Measurements from ENCODE around the gene CELF4. TPM values are rescaled to one million over a fixed set of nuclear protein-coding genes. Genes with fewer than 3 reads are reported as not detected.

The CELF4 gene
- total RNA-seq, 1 experiment from 2014 or later = 0.11 TPM

DNA sequence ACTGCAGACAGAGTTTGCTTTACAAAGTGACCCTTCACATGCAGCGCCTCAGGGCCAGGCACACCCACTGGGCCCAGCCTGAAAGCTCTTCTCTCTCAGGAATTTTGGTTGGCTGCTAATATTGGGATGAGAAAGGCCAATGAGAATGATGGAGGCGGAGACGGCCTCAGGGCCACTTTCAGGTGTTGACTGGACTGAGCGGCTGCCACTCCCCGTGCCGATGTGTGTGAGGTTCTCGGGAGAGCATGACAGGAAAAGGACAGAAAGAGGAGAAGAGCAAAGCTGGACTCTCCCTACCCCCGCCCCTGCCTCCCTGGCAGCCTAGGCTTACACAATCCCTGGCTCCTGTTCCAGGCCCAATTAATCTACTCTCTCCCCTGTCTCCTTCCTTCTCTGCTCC is 155.7 kb downstream of the CELF4 start:
- no peaks in the 10 kb centered on the region for H3K27me3 ChIP-seq (replicated peaks; ENCODE audit: control insufficient read depth, insufficient read depth, low read length)
- H3K9me3 ChIP-seq = no peaks in the 10 kb centered on the region
- H3K36me3 Mint-ChIP-seq (ENCODE audit: insufficient read depth, unreplicated experiment) = no peaks in the 10 kb centered on the region
- BruUV-seq (replicated peaks) = no TSS peak
- H3K36me3 ChIP-seq (ENCODE audit: control insufficient read depth, insufficient read depth, low read length) = no peaks in the 10 kb centered on the region
- H3K27me3 Mint-ChIP-seq (ENCODE audit: insufficient read depth, unreplicated experiment) = no peaks in the 10 kb centered on the region
- H3K4me1 ChIP-seq = no peaks in the 10 kb centered on the region
- H3K4me3 Mint-ChIP-seq (ENCODE audit: unreplicated experiment) = no peak overlapping the region
- intact Hi-C loops (cut with micrococcal nuclease; ENCODE audit: unreplicated experiment) = no loop called here
- peak in 1 of 2 experiments; percentile 33 for DNase-seq
- H3K4me3 ChIP-seq (ENCODE audit: low read depth, low read length) = no peak overlapping the region
- H3K27ac Mint-ChIP-seq (ENCODE audit: unreplicated experiment) = no peak overlapping the region
- ChIA-PET CTCF (no interaction called here), POLR2A (no interaction called here)
- TF ChIP-seq, protein P1, sequence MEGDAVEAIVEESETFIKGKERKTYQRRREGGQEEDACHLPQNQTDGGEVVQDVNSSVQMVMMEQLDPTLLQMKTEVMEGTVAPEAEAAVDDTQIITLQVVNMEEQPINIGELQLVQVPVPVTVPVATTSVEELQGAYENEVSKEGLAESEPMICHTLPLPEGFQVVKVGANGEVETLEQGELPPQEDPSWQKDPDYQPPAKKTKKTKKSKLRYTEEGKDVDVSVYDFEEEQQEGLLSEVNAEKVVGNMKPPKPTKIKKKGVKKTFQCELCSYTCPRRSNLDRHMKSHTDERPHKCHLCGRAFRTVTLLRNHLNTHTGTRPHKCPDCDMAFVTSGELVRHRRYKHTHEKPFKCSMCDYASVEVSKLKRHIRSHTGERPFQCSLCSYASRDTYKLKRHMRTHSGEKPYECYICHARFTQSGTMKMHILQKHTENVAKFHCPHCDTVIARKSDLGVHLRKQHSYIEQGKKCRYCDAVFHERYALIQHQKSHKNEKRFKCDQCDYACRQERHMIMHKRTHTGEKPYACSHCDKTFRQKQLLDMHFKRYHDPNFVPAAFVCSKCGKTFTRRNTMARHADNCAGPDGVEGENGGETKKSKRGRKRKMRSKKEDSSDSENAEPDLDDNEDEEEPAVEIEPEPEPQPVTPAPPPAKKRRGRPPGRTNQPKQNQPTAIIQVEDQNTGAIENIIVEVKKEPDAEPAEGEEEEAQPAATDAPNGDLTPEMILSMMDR (IDR thresholded peaks at IDR 0.05; ENCODE audit: insufficient read depth in 1 of 2, low read depth in 1 of 2, low read length in 1 of 2, severe bottlenecking in 1 of 2, unreplicated experiment in 1 of 2) = no peak
- no peaks in the 10 kb centered on the region for H3K9me3 Mint-ChIP-seq (ENCODE audit: unreplicated experiment)
- no peaks in the 10 kb centered on the region for H3K4me1 Mint-ChIP-seq (ENCODE audit: low read depth, unreplicated experiment)

GRCh38 chr18:37408676-37409265 is 156.8 kb downstream of the CELF4 start:
- no peaks in the 10 kb centered on the region for H3K27me3 Mint-ChIP-seq (ENCODE audit: insufficient read depth, unreplicated experiment)
- H3K36me3 Mint-ChIP-seq (ENCODE audit: insufficient read depth, unreplicated experiment) = no peaks in the 10 kb centered on the region
- H3K9me3 Mint-ChIP-seq (ENCODE audit: unreplicated experiment) = no peaks in the 10 kb centered on the region
- DNase-seq = no peak
- Histone ChIP-seq H3K36me3 (ENCODE audit: control insufficient read depth, insufficient read depth, low read length) (no peaks in the 10 kb centered on the region), H3K27me3 (replicated peaks; ENCODE audit: control insufficient read depth, insufficient read depth, low read length) (no peaks in the 10 kb centered on the region), H3K4me1 (no peaks in the 10 kb centered on the region), H3K4me3 (ENCODE audit: low read depth, low read length) (no peak overlapping the region), H3K9me3 (no peaks in the 10 kb centered on the region)
- POLR2A ChIA-PET = no interaction called here
- TF ChIP-seq, protein P1 (IDR thresholded peaks at IDR 0.05; ENCODE audit: insufficient read depth in 1 of 2, low read depth in 1 of 2, low read length in 1 of 2, severe bottlenecking in 1 of 2, unreplicated experiment in 1 of 2) = no peak
- H3K4me1 Mint-ChIP-seq (ENCODE audit: low read depth, unreplicated experiment) = no peaks in the 10 kb centered on the region
- BruUV-seq (replicated peaks) = no TSS peak
- H3K4me3 Mint-ChIP-seq (ENCODE audit: unreplicated experiment) = no peak overlapping the region
- CTCF ChIA-PET = no interaction called here
- H3K27ac Mint-ChIP-seq (ENCODE audit: unreplicated experiment) = no peak overlapping the region
- intact Hi-C loops (cut with micrococcal nuclease; ENCODE audit: unreplicated experiment) = no loop called here

DNA sequence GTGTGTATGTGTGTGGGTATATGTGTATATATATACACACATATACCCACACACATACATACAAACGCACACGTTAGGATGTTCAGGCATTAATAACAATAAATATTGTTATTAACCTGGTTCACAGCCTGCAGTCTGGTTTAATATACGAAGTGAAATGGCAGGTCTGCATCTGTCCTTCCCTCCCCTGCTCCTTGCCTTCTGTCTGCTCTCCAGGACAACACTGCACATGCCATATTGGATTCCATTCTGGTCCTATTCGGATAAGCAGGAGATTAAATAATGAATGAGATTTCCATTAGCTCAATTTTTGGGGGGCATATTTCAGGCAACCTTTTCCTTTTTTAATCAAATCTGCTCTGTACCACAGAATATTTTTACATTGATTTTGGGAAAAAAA is 158.0 kb downstream of the CELF4 start:
- DNase-seq = no peak
- Mint-ChIP-seq H3K9me3 (ENCODE audit: unreplicated experiment) (no peaks in the 10 kb centered on the region), H3K27ac (ENCODE audit: unreplicated experiment) (no peak overlapping the region), H3K4me1 (ENCODE audit: low read depth, unreplicated experiment) (no peaks in the 10 kb centered on the region), H3K4me3 (ENCODE audit: unreplicated experiment) (no peak overlapping the region), H3K27me3 (ENCODE audit: insufficient read depth, unreplicated experiment) (no peaks in the 10 kb centered on the region), H3K36me3 (ENCODE audit: insufficient read depth, unreplicated experiment) (no peaks in the 10 kb centered on the region)
- intact Hi-C loops (cut with micrococcal nuclease; ENCODE audit: unreplicated experiment) = no loop called here
- no peaks in the 10 kb centered on the region for H3K9me3 ChIP-seq
- TF ChIP-seq, protein P1 (IDR thresholded peaks at IDR 0.05; ENCODE audit: insufficient read depth in 1 of 2, low read depth in 1 of 2, low read length in 1 of 2, severe bottlenecking in 1 of 2, unreplicated experiment in 1 of 2) = no peak
- CTCF ChIA-PET = no interaction called here
- no peaks in the 10 kb centered on the region for H3K36me3 ChIP-seq (ENCODE audit: control insufficient read depth, insufficient read depth, low read length)
- H3K27me3 ChIP-seq (replicated peaks; ENCODE audit: control insufficient read depth, insufficient read depth, low read length) = no peaks in the 10 kb centered on the region
- POLR2A ChIA-PET = no interaction called here
- H3K4me3 ChIP-seq (ENCODE audit: low read depth, low read length) = no peak overlapping the region
- BruUV-seq (replicated peaks) = no TSS peak
- no peaks in the 10 kb centered on the region for H3K4me1 ChIP-seq
